Neural progenitor cell (in vitro differentiated cells): ENCODE data around the gene CD151.

Experiments used
- CTCF ChIP-seq: fragments of 200-600 bp; sonication (generic); IDR thresholded peaks from 2 replicates; pipeline ENCODE4 v1.5.1; 2017; ENCODE audit warnings: antibody characterized with exemption, mild to moderate bottlenecking
- EZH2 ChIP-seq: fragments of 200-600 bp; sonication (generic); IDR thresholded peaks from 2 replicates; pipeline ENCODE4 v1.6.1; 2017; ENCODE audit warnings: antibody characterized with exemption, mild to moderate bottlenecking, moderate library complexity
- EZH2phosphoT487 ChIP-seq: fragments of 200-600 bp; sonication (generic); IDR thresholded peaks from 2 replicates; pipeline ENCODE4 v1.6.1; 2017; ENCODE audit warnings: antibody characterized with exemption

- TF ChIP-seq CTCF (no peak), EZH2 (no peak), EZH2phosphoT487 (no peak)
These were observed 12.2 kb downstream of the CD151 start for GRCh38 chr11:844693-845644.
